ENCODE data around the gene S100A3.

S100A3 gene

GRCh38 chr1:153547560-153548551, 1.2 kb downstream of the S100A3 start:
- no peak for DNase-seq (ENCODE audit: low read depth)

- DNase-seq (ENCODE audit: low read depth) = no peak
Observed at GRCh38 chr1:153546796-153547559, 2.1 kb downstream of the S100A3 start.

- DNase-seq (ENCODE audit: low read depth) = no peak
Observed at GRCh38 chr1:153546371-153546770, 2.7 kb downstream of the S100A3 start.

- DNase-seq (ENCODE audit: low read depth) = peak; percentile 82
Observed at GRCh38 chr1:153545067-153546055, 3.7 kb downstream of the S100A3 start, which contains the start of gene S100A4. Gene S100A4, minus strand, starts transcription at chr1:153545806. Its CDS starts 1,012 bp downstream, at chr1:153544794.

DNA sequence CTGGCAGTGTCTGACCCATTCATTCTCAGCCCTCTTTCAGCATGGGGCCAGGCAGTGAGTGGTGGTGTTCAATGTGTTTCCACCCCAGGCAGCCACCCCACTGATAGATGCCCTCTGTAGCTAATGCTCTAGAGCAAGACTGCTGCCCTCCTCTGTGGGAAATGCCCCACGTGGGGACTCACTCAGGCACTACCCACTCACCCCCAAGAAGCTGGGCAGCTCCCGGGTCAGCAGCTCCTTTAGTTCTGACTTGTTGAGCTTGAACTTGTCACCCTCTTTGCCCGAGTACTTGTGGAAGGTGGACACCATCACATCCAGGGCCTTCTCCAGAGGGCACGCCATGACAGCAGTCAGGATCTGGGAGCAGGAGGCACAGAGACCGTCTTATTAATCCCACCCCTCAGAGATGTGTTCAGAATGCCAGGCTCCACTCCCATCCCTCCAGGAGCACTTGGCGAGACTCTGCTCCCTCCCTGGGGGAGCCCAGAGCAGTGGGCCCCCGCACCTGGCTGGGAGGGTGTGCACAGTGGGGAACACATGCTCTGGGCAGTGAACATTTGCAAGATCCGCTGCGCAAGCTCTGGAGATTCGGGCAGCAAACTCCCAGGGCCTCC, 4.5 kb downstream of the S100A3 start:
- no peak for DNase-seq (ENCODE audit: low read depth)

DNA sequence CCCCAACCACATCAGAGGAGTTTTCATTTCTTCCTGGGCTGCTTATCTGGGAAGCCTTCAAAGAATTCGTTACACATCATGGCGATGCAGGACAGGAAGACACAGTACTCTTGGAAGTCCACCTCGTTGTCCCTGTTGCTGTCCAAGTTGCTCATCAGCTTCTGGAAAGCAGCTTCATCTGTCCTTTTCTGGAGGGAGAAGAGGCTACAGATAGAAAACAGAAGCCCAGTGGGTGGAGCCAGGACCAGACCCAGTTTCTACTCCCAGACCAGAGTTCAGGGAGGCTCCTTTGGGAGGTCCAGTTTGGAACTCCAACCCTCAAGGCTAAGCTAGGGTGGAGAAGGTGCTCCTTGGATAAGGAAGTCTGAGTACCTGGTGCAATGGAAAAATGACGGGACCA, 5.3 kb downstream of the S100A3 start:
- DNase-seq (ENCODE audit: low read depth) = no peak

- no peak for DNase-seq (ENCODE audit: low read depth)
Observed at GRCh38 chr1:153542956-153543711, 5.9 kb downstream of the S100A3 start.

- DNase-seq (ENCODE audit: low read depth) = no peak
Observed at GRCh38 chr1:153541641-153542590, 7.1 kb downstream of the S100A3 start.

DNA sequence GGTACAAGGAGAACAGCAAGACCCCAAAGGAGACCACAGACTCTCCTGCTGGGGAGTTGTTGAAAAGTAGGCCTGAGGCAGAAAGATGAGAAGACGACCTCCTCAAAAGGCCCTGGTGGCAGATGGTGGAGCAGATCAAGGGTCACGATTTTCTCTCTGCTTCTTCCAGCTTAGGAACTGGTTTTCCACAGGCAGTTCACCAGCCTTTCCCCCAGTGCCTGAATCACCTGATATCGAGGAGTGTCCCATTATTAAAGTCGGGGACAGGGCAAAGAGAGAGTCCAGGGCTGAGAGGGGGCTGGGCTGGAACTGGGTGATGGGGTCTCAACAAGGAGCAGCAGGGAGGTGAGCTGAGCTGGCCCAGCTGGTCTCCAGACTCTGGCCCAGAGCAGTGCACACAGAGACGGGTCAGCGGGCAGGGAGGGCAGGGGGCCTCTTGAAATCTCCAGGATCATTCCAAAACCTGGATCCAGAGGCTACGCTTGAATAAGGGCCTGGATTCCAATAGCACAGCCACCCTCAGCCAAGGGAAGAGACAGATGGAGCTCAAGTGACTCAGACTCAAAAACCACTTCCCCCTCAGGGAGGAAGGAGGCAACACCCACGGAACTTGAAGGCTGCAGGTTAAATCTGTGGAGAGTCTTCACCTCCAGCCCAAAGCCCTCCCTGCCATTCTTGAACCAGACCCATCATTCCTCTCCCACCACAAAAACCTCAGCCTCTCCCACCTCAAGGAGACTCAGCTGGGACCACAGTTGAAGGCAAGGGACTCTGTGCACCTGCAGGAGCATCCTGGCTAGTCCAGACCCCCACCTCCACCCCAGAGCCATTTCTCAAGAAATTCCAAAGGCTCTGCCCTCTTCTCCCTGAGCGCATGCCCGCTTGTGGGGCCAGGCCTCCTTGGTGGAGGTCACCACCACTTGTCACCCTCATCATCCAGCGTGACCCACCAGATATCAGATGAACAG, 8.4 kb downstream of the S100A3 start, which contains the start of gene S100A5:
TSS of gene S100A5 (minus strand) at position 541 of the 968 bp plus-strand sequence. CDS start 743 bp downstream, outside the sequence.
- no peak for DNase-seq (ENCODE audit: low read depth)

DNA sequence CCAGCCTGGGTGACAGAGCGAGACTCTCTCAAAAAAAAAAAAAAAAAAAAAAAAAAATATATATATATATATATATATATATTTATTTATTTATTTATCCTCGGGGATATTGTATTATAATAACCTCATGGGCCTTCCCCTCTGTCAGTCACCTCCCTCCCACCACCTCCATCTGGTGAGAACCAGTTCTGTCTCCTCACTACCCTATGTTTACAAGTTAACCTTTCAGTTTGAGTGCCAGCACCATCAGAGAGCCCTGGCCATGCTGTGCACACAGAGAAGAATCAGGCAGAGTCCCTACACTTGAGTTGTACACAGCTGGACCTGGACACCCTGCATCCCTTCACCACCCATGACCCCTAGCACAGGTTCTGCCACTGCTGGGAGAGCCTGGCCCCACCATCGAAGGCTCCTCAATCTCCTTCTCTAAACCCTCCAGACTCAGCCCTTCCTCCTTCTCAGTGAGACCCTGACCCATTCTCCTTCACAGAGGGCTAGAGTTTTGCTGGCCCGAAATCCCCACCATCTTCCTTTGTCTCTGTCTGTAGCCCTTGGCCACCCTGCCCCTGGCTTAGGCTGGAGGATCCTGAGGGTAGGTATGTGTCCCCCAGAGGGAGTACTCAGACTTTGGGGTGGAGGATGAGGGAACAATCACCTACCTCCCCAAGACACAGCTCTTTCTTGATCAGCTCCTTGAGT, 9.5 kb downstream of the S100A3 start:
- DNase-seq (ENCODE audit: low read depth) = no peak

- DNase-seq (ENCODE audit: low read depth) = no peak
Observed at GRCh38 chr1:153538315-153538821, 10.7 kb downstream of the S100A3 start.

GRCh38 chr1:153537376-153537730, 11.7 kb downstream of the S100A3 start:
- no peak for DNase-seq (ENCODE audit: low read depth)

DNA sequence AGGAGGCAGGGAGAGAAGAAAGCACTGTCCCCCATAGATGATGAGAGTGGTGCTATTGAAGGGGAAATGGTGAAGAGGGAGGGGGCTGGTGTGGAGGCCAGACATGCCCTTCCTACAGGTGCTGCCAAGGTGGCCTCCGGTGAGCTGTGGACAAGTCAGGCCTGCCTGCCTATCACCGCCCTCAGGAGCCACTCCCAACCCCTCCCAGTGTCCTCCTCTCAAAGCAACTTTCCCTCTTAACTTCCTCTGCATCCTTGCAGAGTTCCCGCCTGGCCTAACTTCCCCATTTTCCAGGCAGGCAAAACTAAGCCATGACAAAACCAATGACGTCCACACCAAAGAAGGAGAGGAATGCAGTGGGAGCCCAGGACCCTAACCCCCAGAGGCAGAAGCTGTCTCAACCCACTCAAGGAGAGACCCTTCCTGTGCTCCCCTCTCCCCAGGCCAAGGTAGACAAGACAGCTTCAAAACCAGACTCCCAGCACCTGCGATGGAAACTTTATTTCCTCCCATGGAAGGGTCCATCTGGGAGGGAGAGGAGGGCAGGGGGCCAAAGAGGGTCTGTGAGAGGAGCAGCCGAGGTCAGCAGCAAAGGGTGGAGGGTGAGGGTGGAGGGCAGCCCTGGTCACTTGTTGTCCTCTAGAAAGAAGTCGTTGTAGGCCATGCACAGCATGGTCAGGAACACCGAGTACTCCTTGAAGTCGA, 12.2 kb downstream of the S100A3 start:
- no peak for DNase-seq (ENCODE audit: low read depth)

DNA sequence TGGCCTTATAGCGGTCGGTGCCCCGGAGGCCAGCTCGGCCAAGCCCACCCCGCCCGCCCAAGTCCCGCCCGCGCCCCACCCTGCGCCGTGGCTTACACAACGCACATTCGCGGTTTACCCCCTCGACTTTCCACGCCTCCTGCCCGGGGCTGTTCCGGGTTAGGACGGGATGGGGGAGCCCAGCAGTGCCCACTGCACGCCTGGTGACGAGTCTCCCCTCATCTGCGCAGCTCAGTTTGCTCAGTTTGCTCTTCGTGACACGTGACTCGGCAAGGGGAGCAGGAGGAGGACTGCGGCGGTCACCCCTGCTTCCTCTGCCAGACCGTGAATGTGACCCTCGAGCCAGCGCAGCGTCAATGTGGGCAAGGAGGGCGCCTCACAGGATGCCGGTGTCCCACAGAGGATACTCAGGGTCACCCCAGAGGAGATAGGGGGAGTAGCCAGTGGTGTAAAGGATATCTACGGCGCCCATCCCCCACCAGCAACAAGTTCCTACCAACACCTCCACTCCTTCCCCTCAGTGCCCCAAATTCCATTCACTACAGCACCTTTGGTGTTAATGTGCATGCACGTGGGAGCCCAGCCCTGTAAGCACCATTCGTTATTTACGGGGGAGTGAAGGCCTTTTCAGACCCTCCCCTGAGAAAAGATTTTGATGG, 12.9 kb downstream of the S100A3 start:
- DNase-seq (ENCODE audit: low read depth) = peak; percentile 94

DNA sequence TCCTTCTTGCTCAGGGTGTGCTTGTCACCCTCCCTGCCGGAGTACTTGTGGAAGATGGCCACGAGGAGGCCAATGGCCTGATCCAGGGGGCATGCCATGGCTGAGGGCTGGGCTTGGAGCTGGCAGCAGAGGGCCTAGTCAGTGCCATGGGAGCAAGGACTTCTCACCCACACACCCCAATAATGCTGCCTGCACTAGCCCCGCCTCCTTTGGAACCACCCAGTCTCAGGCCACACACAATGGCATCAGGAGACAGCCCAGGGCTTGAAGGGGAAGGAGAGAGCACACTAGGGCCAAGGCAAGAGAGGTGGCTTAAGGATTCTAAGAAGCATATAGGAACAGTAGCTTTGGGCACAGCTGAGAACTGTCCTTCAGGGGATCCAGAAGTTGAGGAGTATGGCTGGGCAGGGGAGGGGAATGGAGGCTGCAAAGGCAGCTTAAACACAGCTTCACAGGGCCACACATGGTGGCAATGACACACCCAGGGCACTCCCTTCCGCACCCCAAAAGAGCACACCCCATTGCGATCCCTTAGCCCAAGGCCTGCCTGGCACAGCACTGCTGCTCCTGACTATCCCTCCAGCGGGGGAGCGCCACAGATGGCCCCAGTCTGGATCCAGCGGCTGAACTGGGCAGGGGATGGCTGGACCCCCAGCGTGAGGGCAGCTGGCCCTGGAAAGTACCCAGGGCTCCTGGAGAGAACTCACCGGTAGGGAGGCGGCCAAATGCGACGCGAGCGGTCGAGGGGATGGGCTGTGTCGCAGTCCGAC, 13.6 kb downstream of the S100A3 start, which contains the start of gene S100A6:
TSS of gene S100A6 (minus strand) at position 750 of the 770 bp plus-strand sequence. CDS start at position 98, 652 bp downstream.
- DNase-seq (ENCODE audit: low read depth) = no peak

All from CMK (cell line).